Ectodermal cell (in vitro differentiated cells): ENCODE results near the gene SMC3. TPM values are rescaled to one million over a fixed set of nuclear protein-coding genes. Genes with fewer than 3 reads are reported as not detected.
A peak's percentile ranks its signal among the peaks of the same experiment; 100 is the strongest.
"Not testable (repeated sequence)": the region's sequence is repeated elsewhere in the genome, so short reads cannot be mapped to it uniquely, and the experiment has no call there.

Source experiments
- H3K27ac ChIP-seq: 2 replicates; pipeline ENCODE4 v1.7.0; 2013; ENCODE audit warnings: mild to moderate bottlenecking, low read depth, low read length; ENCODE audit not compliant: insufficient read depth, poor library complexity, severe bottlenecking
- H3K27me3 ChIP-seq: 2 replicates; pipeline ENCODE4 v1.7.0; 2013; ENCODE audit warnings: mild to moderate bottlenecking, low read length; ENCODE audit not compliant: insufficient read depth, control insufficient read depth, poor library complexity, severe bottlenecking
- H3K36me3 ChIP-seq: one replicate; pipeline ENCODE4 v1.7.0; 2013; ENCODE audit warnings: low read length; ENCODE audit not compliant: control insufficient read depth, insufficient read depth
- H3K4me1 ChIP-seq: one replicate; pipeline ENCODE4 v1.7.0; 2013; ENCODE audit warnings: low read length; ENCODE audit not compliant: control insufficient read depth, insufficient read depth
- H3K4me3 ChIP-seq: 2 replicates; pipeline ENCODE4 v1.7.0; 2013; ENCODE audit warnings: low read depth, low read length, control low read depth; ENCODE audit not compliant: insufficient read depth
- H3K9me3 ChIP-seq: 2 replicates; pipeline ENCODE4 v1.7.0; 2013; ENCODE audit warnings: mild to moderate bottlenecking, low read length, moderate library complexity; ENCODE audit not compliant: control insufficient read depth
- WGBS, 2 experiments: methylation state at CpG; one replicate each; pipeline ENCODE4 v1.1.7; 2013; ENCODE audit warnings: missing lambda C conversion rate in 2 of 2; 5-methylcytosine and 5-hydroxymethylcytosine counted together
- polyA plus RNA-seq, 4 experiments: library from polyadenylated mRNA; stranded (reverse); fragments of 50-300 nt; gene quantifications; one replicate each; pipeline ENCODE4 v1.2.3, GENCODE V29; 2013

The SMC3 gene
- 110 TPM for polyA plus RNA-seq (2013, experiment 1 of 4)
- polyA plus RNA-seq (2013, experiment 2 of 4), result 115 TPM
- 84.3 TPM for polyA plus RNA-seq (2013, experiment 3 of 4)
- polyA plus RNA-seq (2013, experiment 4 of 4), result 88.4 TPM

GRCh38 chr10:110567201-110568054 lies at the start of gene SMC3:
Gene SMC3 (plus strand): TSS chr10:110567695. CDS start chr10:110567817, 122 bp downstream.
- 0% methylated on average over 64 of the region's 64 CpGs for WGBS, 2 experiments
- peaks cover 2% of the 10 kb centered on the region for H3K36me3 ChIP-seq
- H3K4me3 ChIP-seq, result peak within 1 kb of the TSS; percentile 98
- peak within 1 kb of the TSS; percentile 99 for H3K27ac ChIP-seq
- H3K27me3 ChIP-seq, result no peaks in the 10 kb centered on the region
- peaks cover 18% of the 10 kb centered on the region for H3K4me1 ChIP-seq
- no peaks in the 10 kb centered on the region for H3K9me3 ChIP-seq

- Histone ChIP-seq H3K4me3 (no peak overlapping the region), H3K27ac (no peak overlapping the region), H3K9me3 (no peaks in the 10 kb centered on the region), H3K36me3 (no peaks in the 10 kb centered on the region), H3K27me3 (no peaks in the 10 kb centered on the region), H3K4me1 (no peaks in the 10 kb centered on the region)
- 95 to 98% methylated on average over 4 of the region's 4 CpGs for WGBS, 2 experiments
These were observed 45.0 kb upstream of the SMC3 start for GRCh38 chr10:110522365-110522988.

- H3K27ac ChIP-seq, result no peak overlapping the region
- H3K27me3 ChIP-seq, result no peaks in the 10 kb centered on the region
- H3K36me3 ChIP-seq, result no peaks in the 10 kb centered on the region
- 44 to 49% methylated on average over 3 of the region's 3 CpGs for WGBS, 2 experiments
- no peaks in the 10 kb centered on the region for H3K4me1 ChIP-seq
- H3K4me3 ChIP-seq, result no peak overlapping the region
- H3K9me3 ChIP-seq, result no peaks in the 10 kb centered on the region
These were observed 43.8 kb upstream of the SMC3 start for GRCh38 chr10:110523736-110524135.

- Histone ChIP-seq H3K4me3 (no peak overlapping the region), H3K27ac (no peak overlapping the region), H3K36me3 (no peaks in the 10 kb centered on the region), H3K4me1 (no peaks in the 10 kb centered on the region), H3K27me3 (no peaks in the 10 kb centered on the region), H3K9me3 (no peaks in the 10 kb centered on the region)
- WGBS, 2 experiments, result 85 to 92% methylated on average over 3 of the region's 3 CpGs
These were observed 43.2 kb upstream of the SMC3 start for GRCh38 chr10:110524179-110524858.

GRCh38 chr10:110524859-110525232 lies 42.6 kb upstream of the SMC3 start:
- Histone ChIP-seq H3K27ac (no peak overlapping the region), H3K4me3 (no peak overlapping the region), H3K36me3 (no peaks in the 10 kb centered on the region), H3K27me3 (no peaks in the 10 kb centered on the region), H3K4me1 (no peaks in the 10 kb centered on the region), H3K9me3 (no peaks in the 10 kb centered on the region)
- WGBS, 2 experiments, result 94 to 100% methylated on average over 1 to 2 of the region's 2 CpGs

- Histone ChIP-seq H3K36me3 (no peaks in the 10 kb centered on the region), H3K4me3 (no peak overlapping the region), H3K27ac (no peak overlapping the region)
These were observed 41.9 kb upstream of the SMC3 start for GRCh38 chr10:110525349-110526260.

GRCh38 chr10:110527731-110528171 lies 39.7 kb upstream of the SMC3 start:
- H3K4me1 ChIP-seq, result no peaks in the 10 kb centered on the region
- 93% methylated on average over 9 of the region's 9 CpGs for WGBS, 2 experiments
- no peaks in the 10 kb centered on the region for H3K27me3 ChIP-seq
- H3K4me3 ChIP-seq, result no peak overlapping the region
- H3K9me3 ChIP-seq, result no peaks in the 10 kb centered on the region
- no peaks in the 10 kb centered on the region for H3K36me3 ChIP-seq
- no peak overlapping the region for H3K27ac ChIP-seq

More at GRCh38 chr10:110525349-110526260, 41.9 kb upstream of the SMC3 start:
- Histone ChIP-seq H3K9me3 (no peaks in the 10 kb centered on the region), H3K27me3 (no peaks in the 10 kb centered on the region), H3K4me1 (no peaks in the 10 kb centered on the region)
- 88 to 91% methylated on average over 8 to 9 of the region's 9 CpGs for WGBS, 2 experiments

- Histone ChIP-seq H3K27ac (no peak overlapping the region), H3K4me3 (no peak overlapping the region), H3K9me3 (no peaks in the 10 kb centered on the region), H3K27me3 (no peaks in the 10 kb centered on the region), H3K36me3 (no peaks in the 10 kb centered on the region), H3K4me1 (no peaks in the 10 kb centered on the region)
- WGBS, 2 experiments, result 77 to 89% methylated on average over 5 of the region's 5 CpGs
These were observed 39.1 kb upstream of the SMC3 start for GRCh38 chr10:110528224-110528996.

GRCh38 chr10:110528997-110529524 lies 38.4 kb upstream of the SMC3 start:
- H3K27ac ChIP-seq, H3K4me1 ChIP-seq, H3K9me3 ChIP-seq, H3K27me3 ChIP-seq, H3K4me3 ChIP-seq, H3K36me3 ChIP-seq: not testable (repeated sequence)
- WGBS, 2 experiments, result 77 to 86% methylated on average over 8 of the region's 8 CpGs
